NCI-H2029 (cell line): ENCODE results near the gene HSPA1L.
A peak's percentile ranks its signal among the peaks of the same experiment; 100 is the strongest.
"Not testable (repeated sequence)": the region's sequence is repeated elsewhere in the genome, so short reads cannot be mapped to it uniquely, and the experiment has no call there.

Experiments
- DNase-seq: peaks from one replicate; lab custom pipeline; 2025; lab: John Stamatoyannopoulos, UW

Gene HSPA1L

DNA sequence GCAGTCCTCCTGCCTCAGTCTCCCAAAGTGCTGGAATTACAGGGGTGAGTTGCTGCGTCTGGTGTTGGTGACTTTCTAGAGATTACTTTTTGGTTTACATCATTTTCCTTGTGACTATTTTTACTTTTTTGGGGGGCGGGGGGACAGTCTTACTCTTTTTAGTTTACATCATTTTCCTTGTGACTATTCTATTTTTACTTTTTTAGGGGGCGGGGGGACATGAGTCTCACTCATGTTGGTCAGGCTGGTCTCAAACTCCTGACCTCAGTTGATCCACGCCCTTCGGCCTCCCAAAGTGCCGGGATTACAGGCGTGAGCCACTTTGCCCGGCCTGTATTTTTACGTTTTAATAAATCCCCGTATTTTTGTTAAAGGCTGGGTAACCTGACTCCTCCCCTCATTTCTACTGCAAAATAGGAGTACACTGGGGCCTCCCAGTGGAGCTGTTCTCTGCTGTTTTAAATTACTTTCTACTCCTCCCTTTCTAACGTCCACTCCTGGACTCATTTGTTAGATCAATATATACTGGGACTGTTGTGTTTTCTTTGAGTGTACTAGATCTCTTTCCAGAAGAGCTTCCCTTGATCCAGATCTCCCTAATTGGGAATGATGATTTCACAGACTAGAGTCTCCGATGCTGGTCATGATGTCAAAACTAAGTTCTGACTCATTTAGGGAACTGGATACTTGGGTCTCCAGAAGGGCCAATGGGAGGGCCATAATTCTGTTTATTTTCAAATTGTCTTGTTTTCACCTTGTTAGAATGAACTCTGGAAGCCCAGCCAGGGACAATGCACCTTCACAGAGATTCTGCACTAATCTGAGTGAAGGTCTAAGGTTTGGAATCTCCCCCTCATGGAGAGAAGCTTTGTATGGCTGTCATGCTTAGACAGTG lies 21.6 kb upstream of the HSPA1L start:
- no peak for DNase-seq

DNA sequence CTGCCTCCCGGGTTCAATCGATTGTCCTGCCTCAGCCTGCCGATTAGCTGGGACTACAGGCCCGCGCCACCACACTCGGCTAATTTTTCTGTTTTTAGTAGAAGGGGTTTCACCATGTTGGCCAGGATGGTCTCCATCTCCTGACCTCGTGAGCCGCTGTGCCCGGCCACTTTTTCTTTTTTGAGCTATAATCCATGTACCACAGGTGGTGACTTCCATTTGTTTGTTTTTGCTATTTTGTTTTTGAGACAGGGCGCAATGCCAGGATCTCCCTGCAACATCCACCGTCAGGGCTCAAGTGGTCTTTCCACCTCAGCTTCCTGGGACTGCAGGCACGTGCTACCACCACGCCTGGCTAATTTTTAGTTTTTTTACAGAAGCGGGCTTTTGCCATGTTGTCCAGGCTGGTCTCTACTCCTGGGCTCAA lies 21.0 kb upstream of the HSPA1L start:
- DNase-seq: peak; percentile 50

DNA sequence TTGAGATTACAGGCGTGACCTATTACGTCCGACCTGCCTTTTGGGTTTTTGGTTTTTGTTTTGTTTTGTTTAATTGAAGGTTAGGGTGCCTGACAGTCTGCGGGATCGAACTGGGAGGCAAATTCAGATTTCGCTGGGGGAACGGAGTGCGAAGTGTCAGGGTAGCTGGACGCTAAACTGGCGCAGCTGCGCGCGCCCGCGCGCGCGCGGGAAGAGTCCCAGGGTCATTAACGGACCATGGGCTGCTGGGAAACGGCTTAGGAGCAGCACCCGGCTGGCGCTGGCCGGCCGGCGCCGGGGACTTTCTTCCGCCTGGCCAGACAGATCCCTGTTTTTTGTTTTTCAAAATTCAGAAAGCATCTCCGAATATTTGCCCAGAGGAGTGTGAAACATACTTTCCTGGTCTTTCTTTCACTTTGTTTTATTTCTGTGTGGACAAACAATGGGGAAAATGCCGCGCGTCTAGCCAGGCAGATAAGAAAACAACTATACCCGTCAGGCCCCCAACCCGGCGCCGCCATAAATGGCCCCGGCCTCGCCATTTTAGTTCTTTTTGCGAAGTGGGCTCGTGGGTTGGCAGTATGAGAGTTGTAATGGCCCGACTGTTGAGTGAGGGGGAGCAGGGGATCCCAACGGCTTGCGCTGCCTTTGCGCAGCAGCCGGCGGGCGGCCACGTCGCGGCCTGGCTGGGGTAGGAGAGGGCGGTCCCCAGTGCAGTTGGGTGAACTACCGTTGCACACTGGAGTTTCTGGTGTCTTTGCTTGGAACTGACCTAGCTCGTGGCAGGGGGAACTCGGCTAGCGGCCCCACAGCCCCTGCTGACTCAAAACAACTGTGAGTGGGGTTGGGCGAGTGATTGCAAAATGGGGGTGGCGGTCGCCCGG lies 19.5 kb upstream of the HSPA1L start:
- peak; percentile 96 for DNase-seq

DNA sequence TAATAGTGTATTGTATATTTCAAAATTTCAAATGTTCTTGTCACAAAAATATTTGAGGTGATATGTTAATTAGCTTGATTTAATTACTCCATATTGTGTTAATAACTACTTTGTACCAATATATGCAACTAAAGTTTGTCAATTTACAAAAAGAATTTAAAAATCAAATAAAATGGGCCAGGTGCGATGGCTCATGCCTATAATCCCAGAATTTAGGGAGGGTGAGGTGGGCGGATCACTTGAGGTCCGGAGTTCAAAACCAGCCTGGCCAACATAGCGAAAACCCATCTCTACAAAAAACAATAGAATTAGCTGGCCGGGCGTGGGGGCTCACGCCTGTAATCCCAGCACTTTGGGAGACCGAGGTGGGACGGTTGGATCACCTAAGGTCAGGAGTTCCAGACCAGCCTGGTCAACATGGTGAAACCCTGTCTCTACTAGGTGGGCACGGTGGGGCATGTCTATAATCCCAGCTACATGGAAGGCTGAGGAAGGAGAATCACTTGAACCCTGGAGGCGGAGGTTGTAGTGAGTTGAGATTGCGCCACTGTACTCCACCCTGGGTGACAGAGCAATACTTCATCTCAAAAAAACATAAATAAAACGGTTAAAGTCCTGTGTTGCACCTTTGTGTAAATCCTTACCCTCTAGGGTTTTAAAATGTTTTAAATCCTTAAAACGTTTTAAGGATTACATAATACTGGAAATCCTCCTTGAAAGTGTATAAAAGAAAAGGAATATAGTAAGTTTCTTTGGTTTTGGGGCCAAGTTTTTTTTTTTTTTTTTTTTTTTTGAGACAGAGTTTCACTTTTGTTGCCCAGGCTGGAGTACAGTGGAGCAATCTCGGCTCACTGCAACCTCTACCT lies 16.5 kb upstream of the HSPA1L start:
- DNase-seq: no peak

DNA sequence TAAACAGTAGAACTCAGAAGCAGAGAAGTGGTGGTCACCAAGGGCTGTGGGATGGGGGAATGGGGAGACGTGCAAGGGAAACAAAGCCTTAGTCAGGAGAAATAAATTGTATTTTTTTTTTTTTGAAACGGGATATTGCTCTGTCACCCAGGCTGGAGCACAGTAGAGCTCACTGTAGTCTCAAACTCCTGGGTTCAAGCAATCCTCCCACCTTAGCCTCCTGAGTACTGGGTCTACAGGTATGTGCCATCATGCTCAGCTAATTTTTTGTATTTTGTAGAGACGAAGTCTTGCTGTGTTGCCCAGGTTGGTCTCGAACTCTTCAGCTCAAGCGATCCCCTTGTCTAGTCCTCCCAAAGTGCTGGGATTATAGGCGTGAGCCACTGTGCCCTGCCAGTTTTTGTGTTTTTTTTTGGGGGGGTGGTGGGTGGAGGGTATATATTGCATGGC lies 15.8 kb upstream of the HSPA1L start:
- DNase-seq: no peak

DNA sequence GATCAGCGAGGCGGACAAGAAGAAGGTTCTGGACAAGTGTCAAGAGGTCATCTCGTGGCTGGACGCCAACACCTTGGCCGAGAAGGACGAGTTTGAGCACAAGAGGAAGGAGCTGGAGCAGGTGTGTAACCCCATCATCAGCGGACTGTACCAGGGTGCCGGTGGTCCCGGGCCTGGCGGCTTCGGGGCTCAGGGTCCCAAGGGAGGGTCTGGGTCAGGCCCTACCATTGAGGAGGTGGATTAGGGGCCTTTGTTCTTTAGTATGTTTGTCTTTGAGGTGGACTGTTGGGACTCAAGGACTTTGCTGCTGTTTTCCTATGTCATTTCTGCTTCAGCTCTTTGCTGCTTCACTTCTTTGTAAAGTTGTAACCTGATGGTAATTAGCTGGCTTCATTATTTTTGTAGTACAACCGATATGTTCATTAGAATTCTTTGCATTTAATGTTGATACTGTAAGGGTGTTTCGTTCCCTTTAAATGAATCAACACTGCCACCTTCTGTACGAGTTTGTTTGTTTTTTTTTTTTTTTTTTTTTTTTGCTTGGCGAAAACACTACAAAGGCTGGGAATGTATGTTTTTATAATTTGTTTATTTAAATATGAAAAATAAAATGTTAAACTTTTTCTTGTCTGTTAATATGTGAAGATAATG lies 14.7 kb upstream of the HSPA1L start:
- DNase-seq: peak; percentile 52

DNA sequence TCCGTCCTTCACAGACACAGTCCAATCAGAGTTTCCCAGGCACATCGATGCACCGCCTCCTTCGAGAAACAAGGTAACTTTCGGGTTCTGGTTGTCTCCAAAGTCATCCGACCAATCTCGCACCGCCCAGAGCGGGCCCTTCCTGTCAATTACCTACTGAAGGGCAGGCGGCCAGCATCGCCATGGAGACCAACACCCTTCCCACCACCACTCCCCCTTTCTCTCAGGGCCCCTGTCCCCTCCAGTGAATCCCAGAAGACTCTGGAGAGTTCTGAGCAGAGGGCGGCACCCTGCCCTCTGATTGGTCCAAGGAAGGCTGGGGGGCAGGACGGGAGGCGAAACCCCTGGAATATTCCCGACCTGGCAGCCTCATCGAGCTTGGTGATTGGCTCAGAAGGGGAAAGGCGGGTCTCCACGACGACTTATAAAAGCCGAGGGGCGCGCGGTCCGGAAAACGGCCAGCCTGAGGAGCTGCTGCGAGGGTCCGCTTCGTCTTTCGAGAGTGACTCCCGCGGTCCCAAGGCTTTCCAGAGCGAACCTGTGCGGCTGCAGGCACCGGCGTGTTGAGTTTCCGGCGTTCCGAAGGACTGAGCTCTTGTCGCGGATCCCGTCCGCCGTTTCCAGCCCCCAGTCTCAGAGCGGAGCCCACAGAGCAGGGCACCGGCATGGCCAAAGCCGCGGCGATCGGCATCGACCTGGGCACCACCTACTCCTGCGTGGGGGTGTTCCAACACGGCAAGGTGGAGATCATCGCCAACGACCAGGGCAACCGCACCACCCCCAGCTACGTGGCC lies 12.4 kb upstream of the HSPA1L start, which contains the start of gene HSPA1B:
HSPA1B (plus strand) TSS at position 453 of the 794 bp plus-strand sequence; CDS start at position 666, 213 bp downstream.
- DNase-seq: peak; percentile 99

DNA sequence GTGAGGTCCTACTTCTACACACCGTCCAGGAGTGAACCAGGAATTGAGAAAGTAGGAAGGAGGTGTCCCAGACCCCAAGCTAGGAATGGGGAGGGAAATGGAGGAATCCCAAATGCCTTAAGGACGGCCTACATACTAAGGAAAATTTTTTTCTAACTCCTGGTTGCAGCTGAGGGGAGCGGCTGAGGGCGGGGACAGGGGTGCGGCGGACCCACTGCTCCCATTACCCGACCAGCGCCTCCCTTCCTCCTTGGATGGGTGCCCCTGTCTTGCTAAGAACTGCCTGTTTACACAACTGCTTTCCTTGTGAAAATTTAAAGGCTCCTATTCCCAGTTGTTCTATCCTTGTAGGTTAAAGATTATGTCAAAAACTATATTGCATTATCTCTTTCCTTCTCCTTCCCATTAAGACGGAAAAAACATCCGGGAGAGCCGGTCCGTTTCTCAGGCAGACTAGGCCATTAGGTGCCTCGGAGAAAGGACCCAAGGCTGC lies 11.8 kb upstream of the HSPA1L start:
- peak; percentile 58 for DNase-seq

DNA sequence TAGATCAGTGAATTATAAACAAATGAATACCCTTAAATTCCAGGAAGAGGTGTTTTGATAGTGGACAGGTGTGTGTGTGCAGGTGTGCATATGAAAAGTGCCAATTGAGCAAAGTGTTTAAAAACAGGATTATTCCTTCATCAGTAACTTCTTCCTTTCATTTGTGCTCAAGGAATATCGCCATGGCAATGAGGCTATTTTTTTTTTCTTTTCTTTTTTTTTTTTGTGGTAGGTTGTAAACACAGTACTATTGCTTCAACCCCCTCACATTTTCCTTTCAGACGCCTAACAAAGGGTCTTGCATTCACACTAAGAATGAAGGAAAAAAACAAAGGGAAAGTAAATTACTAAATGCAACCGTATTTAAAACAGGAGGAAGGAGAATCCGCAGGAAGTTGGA lies 10.5 kb upstream of the HSPA1L start:
- no peak for DNase-seq

DNA sequence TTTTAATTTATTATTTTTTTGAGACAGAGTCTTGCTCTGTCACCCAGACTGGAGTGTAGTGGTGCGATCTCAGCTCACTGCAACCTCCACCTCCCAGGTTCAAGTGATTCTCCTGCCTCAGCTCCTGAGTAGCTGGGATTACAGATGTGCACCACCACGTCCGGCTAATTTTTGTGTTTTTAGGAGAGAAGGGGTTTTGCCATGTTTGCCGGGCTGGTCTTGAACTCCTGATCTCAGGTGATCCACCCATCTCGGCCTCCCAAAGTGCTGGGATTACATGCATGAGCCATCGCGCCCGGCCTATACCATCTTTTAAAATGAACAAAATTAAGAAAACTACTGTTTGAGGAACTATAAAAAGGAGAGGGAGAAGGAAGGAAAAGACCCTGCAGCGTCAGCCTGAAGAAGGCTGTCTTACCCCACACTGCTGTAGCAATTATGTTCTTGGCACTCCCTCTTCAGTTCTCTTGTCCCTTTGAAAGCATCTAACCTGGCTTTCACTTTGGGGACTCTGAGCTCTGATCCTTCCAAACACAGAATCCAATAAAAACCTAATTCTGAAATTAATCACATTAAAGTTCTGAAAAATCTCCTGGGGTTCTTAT lies 8.6 kb upstream of the HSPA1L start:
- DNase-seq: not testable (repeated sequence)

DNA sequence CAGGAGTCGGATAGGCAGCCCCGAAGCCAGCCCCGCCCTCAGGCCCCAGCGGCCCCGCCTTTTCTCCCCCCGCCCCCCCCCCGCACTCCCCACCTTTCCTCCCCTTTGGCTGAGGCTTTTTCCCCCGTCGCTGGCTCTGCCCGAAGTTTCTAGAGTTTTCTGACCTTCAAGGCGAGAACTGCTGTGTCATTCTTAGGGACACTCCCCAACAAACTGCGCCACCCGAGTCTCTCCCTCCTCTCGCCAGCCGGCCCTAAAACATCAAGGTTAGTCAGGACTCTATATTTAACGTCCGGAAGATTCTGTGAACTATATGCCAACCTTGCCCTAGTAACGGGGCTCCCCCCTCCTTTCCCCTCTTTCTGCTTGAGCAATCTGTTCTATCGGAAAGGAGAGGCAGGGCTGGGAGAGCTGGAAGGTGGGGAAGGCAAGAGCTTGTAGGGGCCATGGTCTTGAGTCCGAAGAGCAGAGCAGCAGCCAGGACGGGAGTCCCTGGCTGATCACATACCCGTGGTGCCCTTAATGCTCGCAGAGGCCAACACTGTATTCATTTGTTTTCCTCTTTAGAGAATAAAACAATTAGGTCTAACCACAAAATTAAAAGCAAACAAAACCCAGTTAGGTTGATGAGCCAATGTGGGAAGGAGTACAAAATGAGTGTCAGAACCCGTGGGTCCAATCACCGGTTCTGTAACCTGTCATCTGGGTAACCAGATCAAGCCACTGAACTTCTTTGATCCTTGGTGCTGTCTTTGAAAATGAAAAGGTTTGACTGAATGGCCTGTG lies 7.1 kb upstream of the HSPA1L start:
- no peak for DNase-seq

DNA sequence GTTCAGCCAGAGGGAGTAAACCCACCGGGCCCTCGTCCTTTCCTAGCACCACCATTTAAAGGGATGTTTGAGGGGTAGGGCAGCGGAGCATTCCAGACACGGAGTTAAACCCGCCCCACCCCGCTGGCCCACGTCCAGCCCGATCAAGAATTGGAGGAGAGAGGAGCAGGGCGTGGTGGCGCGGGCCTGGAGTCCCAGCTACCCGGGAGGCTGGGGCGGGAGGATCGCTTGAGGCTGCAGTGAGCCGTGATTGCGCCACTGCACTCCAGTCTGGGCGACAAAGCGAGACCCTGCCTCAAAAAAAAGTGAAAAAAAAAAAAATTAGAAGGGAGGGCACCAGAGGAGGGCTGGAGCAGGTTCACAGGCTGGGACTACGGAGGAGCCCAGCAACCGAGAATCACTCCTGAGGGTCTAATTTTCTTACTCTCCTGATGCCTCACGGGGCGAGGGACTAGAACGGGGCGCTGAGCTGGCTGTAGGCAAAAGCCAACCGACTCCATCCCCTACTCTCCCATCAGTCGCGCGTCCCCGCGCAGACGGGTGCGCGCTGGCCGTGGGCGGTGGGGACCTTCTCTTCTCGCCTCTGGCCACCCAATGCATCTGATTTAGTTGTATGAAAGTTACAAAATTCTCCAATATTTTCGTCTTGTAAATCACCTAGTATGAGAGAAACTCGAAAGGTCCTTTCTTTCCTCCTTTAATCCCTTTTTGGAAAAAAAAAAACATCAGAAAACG lies 6.4 kb upstream of the HSPA1L start:
- no peak for DNase-seq

DNA sequence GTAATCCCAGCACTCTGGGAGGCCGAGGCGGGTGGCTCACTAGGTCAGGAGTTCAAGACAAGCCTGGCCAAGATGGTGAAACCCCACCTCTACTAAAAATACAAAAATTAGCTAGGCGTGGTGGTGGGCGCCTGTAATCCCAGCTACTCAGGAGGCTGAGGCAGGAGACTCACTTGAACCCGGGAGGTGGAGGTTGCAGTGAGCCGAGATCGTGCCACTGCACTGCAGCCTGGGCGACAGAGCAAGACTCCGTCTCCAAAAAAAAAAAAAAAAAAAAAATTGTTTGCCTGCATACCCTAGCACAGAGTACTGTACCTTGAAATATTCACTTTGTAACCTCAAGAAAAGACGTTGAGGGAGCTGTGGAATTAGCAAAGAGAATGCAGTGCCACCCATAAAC lies 5.3 kb upstream of the HSPA1L start:
- DNase-seq: not testable (repeated sequence)

DNA sequence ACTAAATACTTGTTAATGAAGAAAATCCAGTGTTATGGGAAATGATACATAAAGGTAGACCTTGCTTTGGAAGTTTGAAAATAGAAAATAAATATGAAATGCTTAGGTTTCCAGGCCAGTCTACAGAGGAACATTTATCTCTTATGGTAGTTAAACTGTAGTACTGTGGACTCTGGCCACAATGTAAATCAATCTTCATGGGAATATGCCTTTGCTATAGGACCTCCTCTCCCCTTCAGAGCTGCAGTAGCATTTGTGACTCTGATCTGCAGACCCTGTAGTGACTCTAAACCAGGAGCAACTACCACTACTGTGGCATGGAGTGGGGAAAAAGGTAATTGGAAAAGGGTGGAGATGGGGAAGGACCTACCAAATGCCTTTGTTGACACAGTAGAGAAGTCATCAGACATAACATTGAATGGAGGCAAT lies 4.8 kb upstream of the HSPA1L start:
- no peak for DNase-seq

DNA sequence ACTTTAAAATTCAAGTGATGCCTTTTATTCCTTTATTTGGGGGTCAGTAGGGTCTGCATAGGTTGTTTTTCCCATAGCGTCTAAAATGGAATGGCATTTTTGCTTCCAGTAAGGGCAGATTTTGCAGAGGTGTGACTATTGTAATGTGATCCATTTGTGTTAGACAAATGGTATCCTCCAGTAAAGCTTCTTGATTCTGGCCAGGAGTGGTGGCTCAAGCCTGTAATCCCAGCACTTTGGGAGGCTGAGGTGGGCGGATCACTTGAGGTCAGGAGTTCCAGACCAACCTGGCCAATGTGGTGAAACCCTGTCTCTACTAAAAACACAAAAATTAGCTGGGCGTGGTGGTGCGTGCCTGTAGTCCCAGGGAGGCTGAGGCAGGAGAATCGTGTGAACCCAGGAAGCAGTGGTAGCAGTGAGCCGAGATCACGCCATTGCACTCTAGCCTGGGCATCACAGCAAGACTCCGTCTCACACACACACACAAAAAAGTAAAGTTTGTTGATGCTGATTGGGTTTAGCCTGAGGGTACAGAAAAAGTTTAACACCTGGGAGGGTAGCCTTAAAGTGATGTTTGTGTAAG lies 2.9 kb upstream of the HSPA1L start:
- not testable (repeated sequence) for DNase-seq

DNA sequence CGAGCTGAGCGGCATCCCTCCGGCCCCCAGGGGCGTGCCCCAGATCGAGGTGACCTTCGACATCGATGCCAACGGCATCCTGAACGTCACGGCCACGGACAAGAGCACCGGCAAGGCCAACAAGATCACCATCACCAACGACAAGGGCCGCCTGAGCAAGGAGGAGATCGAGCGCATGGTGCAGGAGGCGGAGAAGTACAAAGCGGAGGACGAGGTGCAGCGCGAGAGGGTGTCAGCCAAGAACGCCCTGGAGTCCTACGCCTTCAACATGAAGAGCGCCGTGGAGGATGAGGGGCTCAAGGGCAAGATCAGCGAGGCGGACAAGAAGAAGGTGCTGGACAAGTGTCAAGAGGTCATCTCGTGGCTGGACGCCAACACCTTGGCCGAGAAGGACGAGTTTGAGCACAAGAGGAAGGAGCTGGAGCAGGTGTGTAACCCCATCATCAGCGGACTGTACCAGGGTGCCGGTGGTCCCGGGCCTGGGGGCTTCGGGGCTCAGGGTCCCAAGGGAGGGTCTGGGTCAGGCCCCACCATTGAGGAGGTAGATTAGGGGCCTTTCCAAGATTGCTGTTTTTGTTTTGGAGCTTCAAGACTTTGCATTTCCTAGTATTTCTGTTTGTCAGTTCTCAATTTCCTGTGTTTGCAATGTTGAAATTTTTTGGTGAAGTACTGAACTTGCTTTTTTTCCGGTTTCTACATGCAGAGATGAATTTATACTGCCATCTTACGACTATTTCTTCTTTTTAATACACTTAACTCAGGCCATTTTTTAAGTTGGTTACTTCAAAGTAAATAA lies 2.2 kb upstream of the HSPA1L start:
- DNase-seq: not testable (repeated sequence)

DNA sequence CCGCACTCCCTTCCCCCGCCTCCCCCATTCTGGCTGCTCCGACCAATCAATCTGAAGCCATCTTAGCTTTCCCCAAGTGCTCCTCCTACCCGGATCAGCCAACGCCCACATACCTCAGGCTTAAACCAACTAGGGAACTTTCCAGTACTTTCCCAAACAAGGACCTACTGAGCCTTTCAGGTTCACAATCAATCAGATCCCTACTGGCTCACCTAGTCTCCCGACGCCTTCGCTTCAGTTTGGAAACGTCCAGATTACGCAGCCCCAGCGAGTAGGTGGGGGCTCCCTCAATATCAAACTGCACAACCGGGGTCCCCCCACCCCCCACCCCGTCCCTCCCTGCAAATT lies 432 bp downstream of the HSPA1L start:
- peak; percentile 92 for DNase-seq
